ENCODE data around the gene APOA4.
A peak's percentile ranks its signal among the peaks of the same experiment; 100 is the strongest.

Gene APOA4

GRCh38 chr11:116823031-116823843, at the start of gene APOA4:
Gene APOA4, minus strand, starts transcription at chr11:116823304. Its CDS starts 113 bp downstream, at chr11:116823191.
- DNase-seq (ENCODE audit: low spot score) = no peak

GRCh38 chr11:116871248-116871647, 48.1 kb upstream of the APOA4 start:
- no peak for DNase-seq (ENCODE audit: low spot score)

- DNase-seq (ENCODE audit: low spot score) = no peak
Observed at GRCh38 chr11:116870054-116870453, 47.0 kb upstream of the APOA4 start.

GRCh38 chr11:116869610-116870009, 46.5 kb upstream of the APOA4 start:
- DNase-seq (ENCODE audit: low spot score) = peak; percentile 94

GRCh38 chr11:116868066-116868465, 45.0 kb upstream of the APOA4 start:
- no peak for DNase-seq (ENCODE audit: low spot score)

GRCh38 chr11:116867619-116868018, 44.5 kb upstream of the APOA4 start:
- no peak for DNase-seq (ENCODE audit: low spot score)

- DNase-seq (ENCODE audit: low spot score) = no peak
Observed at GRCh38 chr11:116866804-116867455, 43.8 kb upstream of the APOA4 start.

- no peak for DNase-seq (ENCODE audit: low spot score)
Observed at GRCh38 chr11:116865696-116866095, 42.6 kb upstream of the APOA4 start.

- DNase-seq (ENCODE audit: low spot score) = no peak
Observed at GRCh38 chr11:116864531-116864930, 41.4 kb upstream of the APOA4 start.

- DNase-seq (ENCODE audit: low spot score) = no peak
Observed at GRCh38 chr11:116862951-116863350, 39.8 kb upstream of the APOA4 start.

- no peak for DNase-seq (ENCODE audit: low spot score)
Observed at GRCh38 chr11:116862185-116862584, 39.1 kb upstream of the APOA4 start.

- DNase-seq (ENCODE audit: low spot score) = no peak
Observed at GRCh38 chr11:116861539-116861938, 38.4 kb upstream of the APOA4 start.

- no peak for DNase-seq (ENCODE audit: low spot score)
Observed at GRCh38 chr11:116860303-116860702, 37.2 kb upstream of the APOA4 start.

GRCh38 chr11:116859175-116859574, 36.1 kb upstream of the APOA4 start:
- no peak for DNase-seq (ENCODE audit: low spot score)

GRCh38 chr11:116857936-116858335, 34.8 kb upstream of the APOA4 start:
- no peak for DNase-seq (ENCODE audit: low spot score)

GRCh38 chr11:116857316-116857715, 34.2 kb upstream of the APOA4 start:
- no peak for DNase-seq (ENCODE audit: low spot score)

- no peak for DNase-seq (ENCODE audit: low spot score)
Observed at GRCh38 chr11:116856423-116856822, 33.3 kb upstream of the APOA4 start.

GRCh38 chr11:116855413-116855812, 32.3 kb upstream of the APOA4 start:
- no peak for DNase-seq (ENCODE audit: low spot score)

GRCh38 chr11:116853461-116854073, 30.5 kb upstream of the APOA4 start:
- DNase-seq (ENCODE audit: low spot score) = no peak

- no peak for DNase-seq (ENCODE audit: low spot score)
Observed at GRCh38 chr11:116852261-116853031, 29.3 kb upstream of the APOA4 start.

- DNase-seq (ENCODE audit: low spot score) = no peak
Observed at GRCh38 chr11:116851626-116852025, 28.5 kb upstream of the APOA4 start.

GRCh38 chr11:116849486-116849885, 26.4 kb upstream of the APOA4 start:
- DNase-seq (ENCODE audit: low spot score) = no peak
